ENCODE data around the gene STX16.

Gene STX16

GRCh38 chr20:58714340-58714922 is 63.3 kb downstream of the STX16 start:
- ChIA-PET POLR2A (ENCODE audit: low non-redundant PET) (interaction anchor here (0.6 kb wide), 2 partner anchors 14 to 30 kb away, joined by 3 read pairs; no protein-coding TSS in a partner anchor), CTCF (interaction anchor here (0.7 kb wide), 1 partner anchor 1087 kb away, joined by 3 read pairs; no protein-coding TSS in a partner anchor)
- no peak overlapping the region for H3K27ac ChIP-seq
- TF ChIP-seq CTCF (conservative IDR thresholded peaks at IDR 0.05; ENCODE audit: low read depth) = no peak
- DNase-seq (ENCODE audit: low spot score) = no peak

DNA sequence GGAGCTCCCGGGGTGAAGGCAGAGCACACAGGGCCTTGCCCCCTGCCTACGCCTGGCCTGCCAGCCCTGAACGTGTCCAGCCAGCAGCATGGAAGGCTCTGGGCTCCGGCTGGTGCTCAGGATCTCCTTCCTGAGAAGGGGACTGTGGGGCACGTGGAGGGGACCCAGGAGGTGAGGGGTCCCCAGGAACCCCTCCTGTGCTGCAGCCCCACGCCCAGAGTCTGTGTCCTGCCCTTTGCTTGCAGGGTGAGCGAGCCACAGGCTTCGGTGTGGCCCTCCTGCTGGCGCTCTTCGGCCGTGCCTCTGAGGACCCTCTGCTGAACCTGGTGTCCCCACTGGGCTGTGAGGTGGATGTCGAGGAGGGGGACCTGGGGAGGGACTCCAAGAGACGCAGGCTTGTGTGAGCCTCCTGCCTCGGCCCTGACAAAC is 63.9 kb downstream of the STX16 start:
- DNase-seq (ENCODE audit: low spot score) = no peak

GRCh38 chr20:58715391-58715800 is 64.3 kb downstream of the STX16 start:
- CTCF ChIA-PET = no interaction called here
- TF ChIP-seq CTCF (conservative IDR thresholded peaks at IDR 0.05; ENCODE audit: low read depth) = no peak
- H3K27ac ChIP-seq = no peak overlapping the region
- POLR2A ChIA-PET (ENCODE audit: low non-redundant PET) = no interaction called here
- no peak for DNase-seq (ENCODE audit: low spot score)

More for the DNA sequence above, 63.9 kb downstream of the STX16 start:
- CTCF ChIA-PET = interaction anchor here (0.7 kb wide), 1 partner anchor 1088 kb away, joined by 3 read pairs; no protein-coding TSS in a partner anchor
- POLR2A ChIA-PET (ENCODE audit: low non-redundant PET) = interaction anchor here (0.6 kb wide), 1 partner anchor 15 kb away, joined by 3 read pairs; no protein-coding TSS in a partner anchor
- H3K27ac ChIP-seq = no peak overlapping the region
- no peak for TF ChIP-seq CTCF (conservative IDR thresholded peaks at IDR 0.05; ENCODE audit: low read depth)

DNA sequence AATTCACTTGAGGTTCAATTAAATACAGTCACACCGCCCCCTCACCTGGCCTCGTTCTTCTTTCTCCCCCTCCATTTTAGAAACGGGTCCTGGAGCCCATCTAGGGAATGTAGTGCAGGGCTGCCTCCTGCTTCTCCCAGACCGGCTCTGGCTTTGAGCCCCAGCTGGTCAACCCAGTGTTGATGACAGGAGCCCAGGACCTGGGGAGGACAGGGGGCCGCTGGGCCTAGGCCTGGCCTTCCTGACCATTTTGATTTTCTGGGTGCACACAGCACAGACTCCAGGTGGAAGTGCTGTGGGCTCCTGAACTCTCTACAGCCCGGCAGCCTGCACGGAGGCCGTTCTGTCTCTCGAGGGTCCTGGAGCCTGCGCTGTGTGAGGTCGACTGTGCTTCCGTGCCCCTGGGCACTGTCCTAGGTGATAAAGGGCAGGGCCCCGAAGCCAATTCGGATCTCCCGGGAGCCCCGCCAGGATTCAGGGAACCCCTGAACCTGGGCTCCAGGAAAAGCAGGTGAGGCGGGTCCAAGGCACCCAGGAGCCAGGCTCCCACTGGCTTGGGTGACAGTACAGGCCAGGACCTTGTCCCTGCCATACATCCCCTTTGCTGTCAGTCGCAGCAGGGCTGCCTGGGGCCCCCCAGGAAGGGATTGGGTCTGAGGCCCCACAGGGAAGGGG is 64.9 kb downstream of the STX16 start:
- no peak for DNase-seq (ENCODE audit: low spot score)
- ChIA-PET CTCF (no interaction called here), POLR2A (ENCODE audit: low non-redundant PET) (no interaction called here)
- no peak for TF ChIP-seq CTCF (conservative IDR thresholded peaks at IDR 0.05; ENCODE audit: low read depth)
- no peak overlapping the region for H3K27ac ChIP-seq

- H3K27ac ChIP-seq = no peak overlapping the region
- ChIA-PET POLR2A (ENCODE audit: low non-redundant PET) (no interaction called here), CTCF (interaction anchor here (0.6 to 0.8 kb wide), 2 partner anchors 12 to 954 kb away, joined by 3 to 7 read pairs; no protein-coding TSS in a partner anchor)
- TF ChIP-seq CTCF (conservative IDR thresholded peaks at IDR 0.05; ENCODE audit: low read depth) = no peak
- no peak for DNase-seq (ENCODE audit: low spot score)
Observed at GRCh38 chr20:58716476-58717277, 65.6 kb downstream of the STX16 start.
